ENCODE measurements around the gene NDUFV3.

Gene NDUFV3

GRCh38 chr21:42857216-42857615 is 35.9 kb upstream of the NDUFV3 start:
- TF ChIP-seq NFIC (IDR thresholded peaks at IDR 0.05) = no peak
- no peak for TF ChIP-seq TCF12 (IDR thresholded peaks at IDR 0.05; ENCODE audit: low read depth)
- TF ChIP-seq ZBTB7A (IDR thresholded peaks at IDR 0.05; ENCODE audit: low read depth) = no peak
- TF ChIP-seq YY1 (IDR thresholded peaks at IDR 0.05; ENCODE audit: low read depth) = no peak
- no peak for TF ChIP-seq REST (IDR thresholded peaks at IDR 0.05; ENCODE audit: low read depth)
- no peak for TF ChIP-seq FOXM1 (IDR thresholded peaks at IDR 0.05; ENCODE audit: borderline replicate concordance, low read depth)
- TF ChIP-seq EP300 (IDR thresholded peaks at IDR 0.05; ENCODE audit: borderline replicate concordance) = no peak
- TF ChIP-seq MAX (IDR thresholded peaks at IDR 0.05) = no peak
- no peak for TF ChIP-seq CEBPB (IDR thresholded peaks at IDR 0.05)
- TF ChIP-seq TAF1 (IDR thresholded peaks at IDR 0.05; ENCODE audit: low read depth) = no peak

GRCh38 chr21:42858185-42858847 is 34.8 kb upstream of the NDUFV3 start:
- TF ChIP-seq NFIC (IDR thresholded peaks at IDR 0.05) (no peak), ZBTB7A (IDR thresholded peaks at IDR 0.05; ENCODE audit: low read depth) (no peak), CEBPB (IDR thresholded peaks at IDR 0.05) (no peak), YY1 (IDR thresholded peaks at IDR 0.05; ENCODE audit: low read depth) (no peak), CREB1 (IDR thresholded peaks at IDR 0.05; ENCODE audit: low read depth) (no peak), TAF1 (IDR thresholded peaks at IDR 0.05; ENCODE audit: low read depth) (no peak), TEAD4 (IDR thresholded peaks at IDR 0.05) (no peak), EP300 (IDR thresholded peaks at IDR 0.05; ENCODE audit: borderline replicate concordance) (no peak), RAD21 (IDR thresholded peaks at IDR 0.05; ENCODE audit: low read depth) (no peak), FOXM1 (IDR thresholded peaks at IDR 0.05; ENCODE audit: borderline replicate concordance, low read depth) (no peak), USF1 (IDR thresholded peaks at IDR 0.05) (no peak)

- TF ChIP-seq FOXM1 (IDR thresholded peaks at IDR 0.05; ENCODE audit: borderline replicate concordance, low read depth) (no peak), TCF12 (IDR thresholded peaks at IDR 0.05; ENCODE audit: low read depth) (no peak), REST (IDR thresholded peaks at IDR 0.05; ENCODE audit: low read depth) (no peak), USF1 (IDR thresholded peaks at IDR 0.05) (no peak), YY1 (IDR thresholded peaks at IDR 0.05; ENCODE audit: low read depth) (no peak), EGR1 (IDR thresholded peaks at IDR 0.05) (no peak), TEAD4 (IDR thresholded peaks at IDR 0.05) (no peak)
These were observed 33.9 kb upstream of the NDUFV3 start for GRCh38 chr21:42858957-42859890.

GRCh38 chr21:42859891-42860230 is 33.2 kb upstream of the NDUFV3 start:
- TF ChIP-seq FOXM1 (IDR thresholded peaks at IDR 0.05; ENCODE audit: borderline replicate concordance, low read depth) = no peak
- TF ChIP-seq YY1 (IDR thresholded peaks at IDR 0.05; ENCODE audit: low read depth) = no peak
- no peak for TF ChIP-seq RAD21 (IDR thresholded peaks at IDR 0.05; ENCODE audit: low read depth)
- TF ChIP-seq ZBTB7A (IDR thresholded peaks at IDR 0.05; ENCODE audit: low read depth) = no peak
- TF ChIP-seq CREB1 (IDR thresholded peaks at IDR 0.05; ENCODE audit: low read depth) = no peak
- no peak for TF ChIP-seq TCF12 (IDR thresholded peaks at IDR 0.05; ENCODE audit: low read depth)
- no peak for TF ChIP-seq EP300 (IDR thresholded peaks at IDR 0.05; ENCODE audit: borderline replicate concordance)
- no peak for TF ChIP-seq MAX (IDR thresholded peaks at IDR 0.05)
- TF ChIP-seq NFIC (IDR thresholded peaks at IDR 0.05) = no peak
- TF ChIP-seq TEAD4 (IDR thresholded peaks at IDR 0.05) = no peak

- no peak for TF ChIP-seq EGR1 (IDR thresholded peaks at IDR 0.05)
- no peak for TF ChIP-seq TEAD4 (IDR thresholded peaks at IDR 0.05)
- no peak for TF ChIP-seq TCF12 (IDR thresholded peaks at IDR 0.05; ENCODE audit: low read depth)
- TF ChIP-seq FOXM1 (IDR thresholded peaks at IDR 0.05; ENCODE audit: borderline replicate concordance, low read depth) = no peak
- no peak for TF ChIP-seq REST (IDR thresholded peaks at IDR 0.05; ENCODE audit: low read depth)
- TF ChIP-seq NFIC (IDR thresholded peaks at IDR 0.05) = no peak
- TF ChIP-seq USF1 (IDR thresholded peaks at IDR 0.05) = no peak
- no peak for TF ChIP-seq MAX (IDR thresholded peaks at IDR 0.05)
- TF ChIP-seq TAF1 (IDR thresholded peaks at IDR 0.05; ENCODE audit: low read depth) = no peak
- TF ChIP-seq EP300 (IDR thresholded peaks at IDR 0.05; ENCODE audit: borderline replicate concordance) = no peak
- no peak for TF ChIP-seq CEBPB (IDR thresholded peaks at IDR 0.05)
- TF ChIP-seq RAD21 (IDR thresholded peaks at IDR 0.05; ENCODE audit: low read depth) = no peak
- TF ChIP-seq CREB1 (IDR thresholded peaks at IDR 0.05; ENCODE audit: low read depth) = no peak
- TF ChIP-seq ZBTB7A (IDR thresholded peaks at IDR 0.05; ENCODE audit: low read depth) = no peak
- TF ChIP-seq YY1 (IDR thresholded peaks at IDR 0.05; ENCODE audit: low read depth) = no peak
These were observed 32.8 kb upstream of the NDUFV3 start for GRCh38 chr21:42860345-42860744.
